Epithelial cell of proximal tubule (primary cell): ENCODE results near the gene PRKCE. TPM values are rescaled to one million over a fixed set of nuclear protein-coding genes. Genes with fewer than 3 reads are reported as not detected.

Source experiments
- DNase-seq: peaks from one replicate; pipeline ENCODE4 v3.0.0-alpha.2; 2011; ENCODE audit warnings: low read depth
- H3K4me3 ChIP-seq: 2 replicates; pipeline ENCODE4 v1.5.1; 2011; ENCODE audit warnings: low read depth, mild to moderate bottlenecking, low read length
- total RNA-seq: library from RNA; depleted of rRNA; stranded (reverse); fragments of >200 nt; gene quantifications from 2 replicates; pipeline ENCODE4 v1.2.3, GENCODE V29; 2015
- TF ChIP-seq, protein P1 (sequence below): conservative IDR thresholded peaks from 2 replicates; pipeline ENCODE4 v1.5.1; 2012; ENCODE audit warnings: low read depth, mild to moderate bottlenecking, low read length

Gene PRKCE
- total RNA-seq, 1 donor from 2014 or later, result 2.5 TPM

DNA sequence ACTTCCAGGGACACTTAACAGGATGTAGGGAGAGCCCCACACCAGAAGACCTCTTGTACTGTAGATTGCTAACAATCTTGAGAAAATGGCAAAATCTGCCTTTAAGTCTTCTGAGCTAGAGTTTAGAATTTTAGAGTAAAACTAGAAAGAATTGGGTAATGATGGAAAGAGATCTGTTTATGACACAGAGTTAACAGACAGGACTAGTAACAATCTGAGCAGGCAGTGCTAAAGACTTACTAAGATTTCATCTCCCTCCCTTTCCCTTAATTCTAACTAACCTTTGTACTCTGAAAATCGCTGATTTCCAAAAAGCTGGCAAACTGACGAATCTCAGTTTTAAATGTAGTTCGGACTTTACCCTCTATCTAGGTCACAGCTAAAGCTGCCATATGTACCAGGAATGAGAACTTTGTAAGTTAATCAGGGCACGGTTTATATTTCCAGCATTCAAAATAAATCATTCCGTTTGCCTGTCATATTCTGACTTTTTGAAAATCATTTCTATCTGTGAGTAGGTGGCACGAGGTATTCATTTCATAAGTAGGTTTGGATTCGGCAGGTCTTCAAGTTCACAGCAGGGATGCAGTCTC is 389.2 kb downstream of the PRKCE start:
- TF ChIP-seq, protein P1, sequence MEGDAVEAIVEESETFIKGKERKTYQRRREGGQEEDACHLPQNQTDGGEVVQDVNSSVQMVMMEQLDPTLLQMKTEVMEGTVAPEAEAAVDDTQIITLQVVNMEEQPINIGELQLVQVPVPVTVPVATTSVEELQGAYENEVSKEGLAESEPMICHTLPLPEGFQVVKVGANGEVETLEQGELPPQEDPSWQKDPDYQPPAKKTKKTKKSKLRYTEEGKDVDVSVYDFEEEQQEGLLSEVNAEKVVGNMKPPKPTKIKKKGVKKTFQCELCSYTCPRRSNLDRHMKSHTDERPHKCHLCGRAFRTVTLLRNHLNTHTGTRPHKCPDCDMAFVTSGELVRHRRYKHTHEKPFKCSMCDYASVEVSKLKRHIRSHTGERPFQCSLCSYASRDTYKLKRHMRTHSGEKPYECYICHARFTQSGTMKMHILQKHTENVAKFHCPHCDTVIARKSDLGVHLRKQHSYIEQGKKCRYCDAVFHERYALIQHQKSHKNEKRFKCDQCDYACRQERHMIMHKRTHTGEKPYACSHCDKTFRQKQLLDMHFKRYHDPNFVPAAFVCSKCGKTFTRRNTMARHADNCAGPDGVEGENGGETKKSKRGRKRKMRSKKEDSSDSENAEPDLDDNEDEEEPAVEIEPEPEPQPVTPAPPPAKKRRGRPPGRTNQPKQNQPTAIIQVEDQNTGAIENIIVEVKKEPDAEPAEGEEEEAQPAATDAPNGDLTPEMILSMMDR, result no peak
- H3K4me3 ChIP-seq, result no peak overlapping the region
- DNase-seq, result no peak

DNA sequence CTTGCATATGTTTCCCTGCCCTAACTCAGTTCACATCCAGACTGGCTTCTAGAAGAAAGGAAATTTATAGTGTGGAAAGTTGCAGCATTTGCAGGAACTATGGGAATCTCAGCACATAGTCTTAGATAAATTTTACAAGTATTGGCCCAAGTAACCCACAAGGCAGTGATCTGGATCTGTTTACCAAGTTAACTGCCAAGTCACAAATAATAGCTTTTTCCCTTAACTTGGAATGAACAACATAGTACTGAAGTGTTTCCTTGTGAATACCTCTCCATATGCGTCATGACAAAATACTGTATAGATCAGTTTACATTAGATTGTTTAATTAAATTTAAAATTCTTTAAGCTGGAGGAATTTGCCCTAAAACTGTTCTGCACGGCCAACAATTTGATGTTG is 390.0 kb downstream of the PRKCE start:
- TF ChIP-seq, protein P1, result no peak
- no peak for DNase-seq
- no peak overlapping the region for H3K4me3 ChIP-seq

DNA sequence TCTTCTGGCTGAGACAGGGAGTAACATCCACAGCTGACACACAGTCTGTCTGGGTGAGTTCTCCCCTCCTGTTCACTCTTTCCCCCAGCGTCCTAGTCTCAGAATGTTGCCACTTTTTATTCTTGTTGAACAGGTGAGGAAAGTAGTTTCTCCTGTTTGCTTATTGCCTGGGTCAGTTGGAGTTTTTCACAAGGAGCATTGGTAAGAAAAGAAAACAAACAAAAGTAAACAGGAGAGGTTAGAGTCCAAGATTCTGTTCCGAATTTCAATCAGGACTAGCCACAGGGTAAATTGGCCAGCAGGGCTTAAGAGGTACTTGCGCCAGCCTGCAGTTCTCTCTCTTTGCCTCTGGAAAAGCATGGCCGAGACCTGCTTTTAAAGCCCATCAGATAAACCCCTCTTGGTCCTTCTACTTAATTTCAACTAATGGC is 390.7 kb downstream of the PRKCE start:
- H3K4me3 ChIP-seq, result no peak overlapping the region
- TF ChIP-seq, protein P1, result no peak
- DNase-seq, result no peak

DNA sequence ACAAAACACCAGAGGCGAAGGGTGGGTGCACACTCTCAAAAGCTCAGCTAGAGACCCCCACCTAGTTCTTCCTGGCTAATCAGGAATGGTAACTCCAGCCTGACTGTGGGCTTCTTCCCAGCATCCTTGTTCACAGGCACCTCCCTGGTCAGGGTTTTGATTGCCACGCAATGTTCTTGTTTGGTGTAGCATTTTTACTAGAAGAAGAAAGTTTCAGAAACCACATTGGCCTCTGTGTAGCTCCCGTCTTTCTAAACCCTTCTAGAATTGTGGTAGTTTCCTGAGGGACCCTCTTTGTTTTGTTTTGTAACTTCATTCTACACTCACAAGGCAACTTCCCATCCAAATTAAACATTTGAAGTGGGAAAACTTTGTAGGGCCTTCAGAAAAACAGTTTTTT is 391.2 kb downstream of the PRKCE start:
- no peak for DNase-seq
- no peak overlapping the region for H3K4me3 ChIP-seq
- TF ChIP-seq, protein P1, result no peak

DNA sequence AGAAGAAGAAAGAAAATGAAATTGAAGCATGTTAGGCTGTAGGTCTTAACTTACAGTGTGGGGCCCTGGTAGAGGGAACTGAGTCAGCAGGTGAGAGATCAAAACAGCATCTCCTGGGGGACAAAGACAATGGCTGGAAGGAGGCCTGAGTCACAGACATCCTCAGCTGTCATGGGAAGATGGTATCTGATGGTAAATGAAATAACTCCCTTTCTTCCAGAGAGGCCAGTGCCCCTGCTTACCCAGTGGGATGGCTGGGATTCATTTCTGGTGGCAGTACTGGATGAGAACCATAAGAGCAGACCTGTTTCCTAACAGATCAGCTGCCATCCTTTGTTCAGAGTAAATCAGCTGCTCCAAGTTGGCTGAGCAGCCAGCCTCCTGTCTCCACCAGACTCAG is 394.4 kb downstream of the PRKCE start:
- H3K4me3 ChIP-seq, result no peak overlapping the region
- TF ChIP-seq, protein P1, result no peak
- DNase-seq, result no peak

DNA sequence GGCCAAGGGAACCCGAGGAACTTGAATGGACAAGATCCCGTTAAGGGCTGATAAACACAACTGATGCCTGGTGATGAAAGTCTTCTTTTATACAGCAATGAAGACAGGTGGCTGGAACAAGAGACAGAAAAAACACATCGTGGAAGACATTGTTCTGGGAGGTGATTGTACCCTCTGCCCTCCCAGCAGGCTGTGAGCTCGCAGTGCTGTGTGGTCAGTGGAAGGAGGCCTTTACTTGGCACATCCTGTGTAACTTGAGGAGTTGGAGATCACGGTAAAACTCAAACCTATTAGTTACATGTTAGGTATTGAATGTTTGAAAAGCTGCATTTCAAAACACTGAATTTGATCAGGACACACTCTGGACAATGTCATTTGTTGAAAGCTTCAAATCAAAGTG is 395.8 kb downstream of the PRKCE start:
- no peak for DNase-seq
- TF ChIP-seq, protein P1, result no peak
- H3K4me3 ChIP-seq, result no peak overlapping the region

DNA sequence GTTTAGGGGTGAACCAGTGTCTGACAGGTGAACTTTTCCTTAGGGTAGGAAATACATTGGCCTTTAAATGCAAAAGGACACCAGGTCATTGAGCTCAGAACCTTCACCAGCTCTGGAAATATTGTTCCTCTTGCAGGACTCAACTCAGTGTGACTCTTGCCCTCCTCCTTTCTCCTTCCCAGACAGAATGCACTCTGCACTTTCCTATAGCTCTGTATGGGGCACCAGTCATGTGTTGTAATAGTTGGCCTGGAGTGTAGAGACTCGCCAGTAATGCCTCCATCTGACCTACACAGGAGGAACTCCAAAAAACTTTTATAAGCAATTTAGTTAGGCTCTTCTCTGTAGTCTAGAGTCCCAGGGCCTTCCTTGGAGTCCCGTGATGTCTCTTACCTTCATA is 397.2 kb downstream of the PRKCE start:
- DNase-seq, result no peak
- TF ChIP-seq, protein P1, result no peak
- no peak overlapping the region for H3K4me3 ChIP-seq
